KMS-11 (cell line): Measurements from ENCODE around the gene TINAGL1.

Experiments
- H2AFZ ChIP-seq: fragments of 200-600 bp; sonication (generic); 2 replicates; pipeline ENCODE4 v1.6.1; 2016; ENCODE audit warnings: antibody characterized with exemption, mixed run types, low read depth
- H3K27ac ChIP-seq: fragments of 200-600 bp; sonication (generic); 2 replicates; pipeline ENCODE4 v1.6.1; 2016; ENCODE audit warnings: mild to moderate bottlenecking, mixed run types
- H3K27me3 ChIP-seq: fragments of 200-600 bp; sonication (generic); 2 replicates; pipeline ENCODE4 v1.6.1; 2017; ENCODE audit warnings: mild to moderate bottlenecking, low read depth, mixed run types, moderate library complexity; ENCODE audit not compliant: insufficient read depth
- H3K36me3 ChIP-seq: fragments of 200-600 bp; sonication (generic); 2 replicates; pipeline ENCODE4 v1.6.1; 2017; ENCODE audit warnings: mild to moderate bottlenecking, mixed run types; ENCODE audit not compliant: insufficient read depth
- H3K4me1 ChIP-seq: fragments of 200-600 bp; sonication (generic); 2 replicates; pipeline ENCODE4 v1.6.1; 2016; ENCODE audit warnings: mild to moderate bottlenecking, low read depth, mixed run types; ENCODE audit not compliant: poor library complexity, severe bottlenecking
- H3K4me2 ChIP-seq: fragments of 200-600 bp; sonication (generic); 2 replicates; pipeline ENCODE4 v1.7.0; 2016; ENCODE audit warnings: mild to moderate bottlenecking, mixed run types
- H3K4me3 ChIP-seq: fragments of 200-600 bp; sonication (generic); IDR thresholded peaks from 2 replicates; pipeline ENCODE4 v1.6.1; 2017; ENCODE audit warnings: low read depth, low read length, mixed read lengths; ENCODE audit not compliant: insufficient read depth
- H3K79me2 ChIP-seq: fragments of 200-600 bp; sonication (generic); 2 replicates; pipeline ENCODE4 v1.6.1; 2016; ENCODE audit warnings: low read depth, mixed run types; ENCODE audit not compliant: insufficient read depth
- H3K9ac ChIP-seq: fragments of 200-600 bp; sonication (generic); 2 replicates; pipeline ENCODE4 v1.6.1; 2016; ENCODE audit warnings: mild to moderate bottlenecking, mixed run types
- H4K20me1 ChIP-seq: fragments of 200-600 bp; sonication (generic); 2 replicates; pipeline ENCODE4 v1.6.1; 2016; ENCODE audit warnings: mild to moderate bottlenecking, mixed run types; ENCODE audit not compliant: insufficient read depth
- TF ChIP-seq, protein P1 (sequence below): fragments of 200-600 bp; sonication (generic); conservative IDR thresholded peaks from 2 replicates; pipeline ENCODE4 v1.6.1; 2017; ENCODE audit warnings: low read depth, mild to moderate bottlenecking, antibody characterized with exemption, low read length, moderate library complexity, mixed read lengths

Gene TINAGL1

DNA sequence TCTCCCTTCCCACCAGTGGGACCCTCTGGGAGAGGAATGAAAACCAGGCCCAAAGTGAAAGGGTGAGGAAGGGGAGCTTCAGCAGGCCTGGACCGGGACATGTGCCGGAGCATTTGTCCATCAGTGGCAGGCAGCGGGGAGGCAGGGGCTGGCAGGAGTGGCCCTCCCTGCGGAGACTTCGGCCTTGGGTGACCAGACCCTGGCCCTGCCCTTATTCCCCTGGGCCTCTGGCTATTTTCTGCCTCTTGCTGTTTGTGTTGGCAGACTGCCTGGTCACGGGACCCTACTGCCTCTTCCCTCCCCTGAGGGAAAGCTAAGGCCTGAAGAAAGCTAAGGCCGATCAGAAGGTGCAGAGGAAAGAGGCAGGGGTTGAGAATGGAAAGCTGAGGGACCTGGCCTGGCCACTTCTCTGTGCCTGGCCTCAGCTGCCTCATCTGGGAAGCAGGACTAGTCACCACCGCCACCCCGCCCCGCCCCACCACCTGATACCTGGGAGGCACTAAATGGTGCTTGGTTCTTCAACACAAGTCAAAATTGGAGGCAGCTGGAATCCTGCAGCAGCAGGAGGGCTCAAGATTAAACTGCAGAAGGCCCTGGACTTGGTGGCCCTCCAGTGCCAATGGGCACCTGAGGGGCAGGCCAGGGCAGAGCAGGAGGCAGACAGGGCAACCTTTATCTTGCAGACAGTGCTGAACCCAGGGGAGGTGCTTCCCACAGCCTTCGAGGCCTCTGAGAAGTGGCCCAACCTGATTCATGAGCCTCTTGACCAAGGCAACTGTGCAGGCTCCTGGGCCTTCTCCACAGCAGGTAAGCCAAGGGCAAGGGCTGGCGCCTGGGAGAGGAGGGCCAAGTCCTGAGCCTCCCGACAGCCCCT, 7.9 kb downstream of the TINAGL1 start:
- no peaks in the 10 kb centered on the region for H3K4me1 ChIP-seq
- TF ChIP-seq, protein P1, sequence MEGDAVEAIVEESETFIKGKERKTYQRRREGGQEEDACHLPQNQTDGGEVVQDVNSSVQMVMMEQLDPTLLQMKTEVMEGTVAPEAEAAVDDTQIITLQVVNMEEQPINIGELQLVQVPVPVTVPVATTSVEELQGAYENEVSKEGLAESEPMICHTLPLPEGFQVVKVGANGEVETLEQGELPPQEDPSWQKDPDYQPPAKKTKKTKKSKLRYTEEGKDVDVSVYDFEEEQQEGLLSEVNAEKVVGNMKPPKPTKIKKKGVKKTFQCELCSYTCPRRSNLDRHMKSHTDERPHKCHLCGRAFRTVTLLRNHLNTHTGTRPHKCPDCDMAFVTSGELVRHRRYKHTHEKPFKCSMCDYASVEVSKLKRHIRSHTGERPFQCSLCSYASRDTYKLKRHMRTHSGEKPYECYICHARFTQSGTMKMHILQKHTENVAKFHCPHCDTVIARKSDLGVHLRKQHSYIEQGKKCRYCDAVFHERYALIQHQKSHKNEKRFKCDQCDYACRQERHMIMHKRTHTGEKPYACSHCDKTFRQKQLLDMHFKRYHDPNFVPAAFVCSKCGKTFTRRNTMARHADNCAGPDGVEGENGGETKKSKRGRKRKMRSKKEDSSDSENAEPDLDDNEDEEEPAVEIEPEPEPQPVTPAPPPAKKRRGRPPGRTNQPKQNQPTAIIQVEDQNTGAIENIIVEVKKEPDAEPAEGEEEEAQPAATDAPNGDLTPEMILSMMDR = no peak
- H3K4me2 ChIP-seq = no peak overlapping the region

DNA sequence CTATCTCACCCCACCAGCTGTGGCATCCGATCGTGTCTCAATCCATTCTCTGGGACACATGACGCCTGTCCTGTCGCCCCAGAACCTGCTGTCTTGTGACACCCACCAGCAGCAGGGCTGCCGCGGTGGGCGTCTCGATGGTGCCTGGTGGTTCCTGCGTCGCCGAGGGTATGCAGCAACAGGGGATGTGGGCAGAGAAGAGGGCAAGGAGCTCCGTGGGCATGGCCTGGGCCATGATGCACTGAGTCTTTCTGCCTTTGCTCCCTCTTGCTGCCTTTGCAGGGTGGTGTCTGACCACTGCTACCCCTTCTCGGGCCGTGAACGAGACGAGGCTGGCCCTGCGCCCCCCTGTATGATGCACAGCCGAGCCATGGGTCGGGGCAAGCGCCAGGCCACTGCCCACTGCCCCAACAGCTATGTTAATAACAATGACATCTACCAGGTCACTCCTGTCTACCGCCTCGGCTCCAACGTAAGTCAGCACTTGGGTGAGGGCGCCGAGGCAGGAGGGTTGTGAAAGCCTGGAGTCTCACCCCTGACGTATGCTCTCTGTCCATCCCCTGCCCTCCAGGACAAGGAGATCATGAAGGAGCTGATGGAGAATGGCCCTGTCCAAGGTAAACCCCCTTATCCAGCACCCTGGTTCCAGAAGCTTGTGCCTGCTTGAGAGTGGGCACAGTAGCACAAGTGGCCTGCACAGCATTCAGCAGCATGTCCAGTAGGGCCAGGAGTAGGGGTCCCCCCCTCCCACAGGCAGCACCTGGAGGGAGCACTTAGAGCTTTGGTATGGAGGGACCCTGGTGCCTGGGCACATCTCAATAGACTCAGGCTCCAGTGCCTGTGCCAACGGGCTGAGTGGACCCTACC, 8.8 kb downstream of the TINAGL1 start:
- Histone ChIP-seq H3K36me3 (no peaks in the 10 kb centered on the region), H4K20me1 (no peaks in the 10 kb centered on the region), H3K4me3 (no peak overlapping the region), H2AFZ (no peak overlapping the region), H3K27me3 (peaks cover 3% of the 10 kb centered on the region; the same call in 1 of the 2 replicates), H3K9ac (no peak overlapping the region), H3K79me2 (no peaks in the 10 kb centered on the region), H3K27ac (no peak overlapping the region), H3K4me2 (no peak overlapping the region), H3K4me1 (no peaks in the 10 kb centered on the region)
- TF ChIP-seq, protein P1 = no peak

More for the DNA sequence above, 7.9 kb downstream of the TINAGL1 start:
- no peaks in the 10 kb centered on the region for H4K20me1 ChIP-seq
- no peaks in the 10 kb centered on the region for H3K79me2 ChIP-seq
- no peaks in the 10 kb centered on the region for H3K36me3 ChIP-seq
- H3K27me3 ChIP-seq = peaks cover 3% of the 10 kb centered on the region; the same call in 1 of the 2 replicates
- H3K4me3 ChIP-seq = no peak overlapping the region
- no peak overlapping the region for H3K9ac ChIP-seq
- H2AFZ ChIP-seq = no peak overlapping the region
- no peak overlapping the region for H3K27ac ChIP-seq

DNA sequence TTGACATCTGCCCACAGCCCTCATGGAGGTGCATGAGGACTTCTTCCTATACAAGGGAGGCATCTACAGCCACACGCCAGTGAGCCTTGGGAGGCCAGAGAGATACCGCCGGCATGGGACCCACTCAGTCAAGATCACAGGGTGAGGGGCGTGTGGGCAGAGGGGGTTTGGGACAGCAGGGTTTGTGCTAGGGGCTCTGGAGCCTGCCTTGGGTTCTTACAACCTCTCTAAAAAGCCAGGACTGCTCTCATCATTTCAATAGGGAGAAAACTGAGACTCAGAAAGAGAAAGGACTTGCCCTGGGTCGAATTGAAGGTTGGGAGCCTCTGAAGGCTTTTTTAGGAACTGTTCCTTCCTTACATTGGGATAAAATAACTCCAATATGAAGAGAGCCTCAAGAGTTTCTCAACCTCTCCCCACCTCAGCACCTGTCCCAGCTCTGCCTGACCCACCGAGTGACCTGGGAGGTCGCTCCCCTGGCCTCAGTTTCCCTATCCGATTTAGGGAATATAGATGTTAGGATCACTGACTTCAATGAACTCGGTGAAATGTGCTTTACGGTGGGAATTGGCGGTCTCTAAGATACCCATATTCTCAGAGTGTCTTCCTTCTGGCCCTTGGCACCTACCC, 9.5 kb downstream of the TINAGL1 start:
- H3K4me3 ChIP-seq = no peak overlapping the region
- no peak overlapping the region for H3K9ac ChIP-seq
- no peak overlapping the region for H3K27ac ChIP-seq
- no peaks in the 10 kb centered on the region for H3K36me3 ChIP-seq
- H3K4me1 ChIP-seq = no peaks in the 10 kb centered on the region
- H4K20me1 ChIP-seq = no peaks in the 10 kb centered on the region
- TF ChIP-seq, protein P1 = no peak
- H3K4me2 ChIP-seq = no peak overlapping the region
- no peaks in the 10 kb centered on the region for H3K79me2 ChIP-seq
- H2AFZ ChIP-seq = no peak overlapping the region
- peaks cover 3% of the 10 kb centered on the region; the same call in 1 of the 2 replicates for H3K27me3 ChIP-seq
